PC-9 (cell line): Measurements from ENCODE around the gene ADAMTS12.

Source experiments
- EZH2 ChIP-seq: fragments of 200-600 bp; sonication (generic); IDR thresholded peaks from 2 replicates; pipeline ENCODE4 v1.8.0; 2017; ENCODE audit warnings: antibody characterized with exemption, low read depth
- TF ChIP-seq, protein P1 (sequence below): fragments of 200-600 bp; sonication (generic); conservative IDR thresholded peaks from 2 replicates; pipeline ENCODE4 v1.6.1; 2017; ENCODE audit warnings: mixed run types, antibody characterized with exemption, mild to moderate bottlenecking, moderate library complexity

DNA sequence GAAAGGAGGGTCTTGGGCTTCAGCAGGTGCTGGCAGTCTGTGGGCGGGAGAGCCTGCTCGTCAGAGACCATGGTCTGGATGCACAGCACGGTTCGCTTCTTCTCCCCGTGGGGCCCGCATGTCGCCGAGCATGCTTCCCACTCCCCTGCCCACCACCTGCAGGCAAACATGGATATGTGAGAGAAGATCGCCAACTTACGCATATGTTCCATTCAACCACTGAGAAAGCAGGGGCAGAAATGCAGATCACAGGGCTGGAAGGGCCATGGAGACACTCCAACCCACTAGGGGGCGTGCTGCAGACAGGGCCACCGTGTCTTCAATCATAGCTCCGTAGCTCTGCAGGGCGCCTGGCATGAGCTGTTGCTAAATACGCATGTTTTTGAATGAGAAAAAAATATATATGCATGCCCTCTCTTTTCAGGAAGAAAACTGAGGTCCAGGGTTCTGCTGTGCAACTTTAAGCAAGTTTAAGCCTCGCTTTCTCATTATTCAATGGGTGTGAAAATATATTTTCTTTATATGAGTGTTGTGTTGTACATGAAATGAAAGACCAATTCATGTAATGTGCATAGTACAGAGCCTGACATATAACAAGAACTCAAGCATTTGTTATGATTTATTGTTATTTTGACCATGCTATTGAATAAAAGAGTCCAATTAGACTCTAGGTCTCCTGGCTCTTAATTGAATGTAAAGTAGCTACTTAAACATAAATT is 303.0 kb downstream of the ADAMTS12 start:
- TF ChIP-seq, protein P1, sequence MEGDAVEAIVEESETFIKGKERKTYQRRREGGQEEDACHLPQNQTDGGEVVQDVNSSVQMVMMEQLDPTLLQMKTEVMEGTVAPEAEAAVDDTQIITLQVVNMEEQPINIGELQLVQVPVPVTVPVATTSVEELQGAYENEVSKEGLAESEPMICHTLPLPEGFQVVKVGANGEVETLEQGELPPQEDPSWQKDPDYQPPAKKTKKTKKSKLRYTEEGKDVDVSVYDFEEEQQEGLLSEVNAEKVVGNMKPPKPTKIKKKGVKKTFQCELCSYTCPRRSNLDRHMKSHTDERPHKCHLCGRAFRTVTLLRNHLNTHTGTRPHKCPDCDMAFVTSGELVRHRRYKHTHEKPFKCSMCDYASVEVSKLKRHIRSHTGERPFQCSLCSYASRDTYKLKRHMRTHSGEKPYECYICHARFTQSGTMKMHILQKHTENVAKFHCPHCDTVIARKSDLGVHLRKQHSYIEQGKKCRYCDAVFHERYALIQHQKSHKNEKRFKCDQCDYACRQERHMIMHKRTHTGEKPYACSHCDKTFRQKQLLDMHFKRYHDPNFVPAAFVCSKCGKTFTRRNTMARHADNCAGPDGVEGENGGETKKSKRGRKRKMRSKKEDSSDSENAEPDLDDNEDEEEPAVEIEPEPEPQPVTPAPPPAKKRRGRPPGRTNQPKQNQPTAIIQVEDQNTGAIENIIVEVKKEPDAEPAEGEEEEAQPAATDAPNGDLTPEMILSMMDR, result peak; percentile 60
- no peak for TF ChIP-seq EZH2
